Heart right ventricle (tissue), 16 donors: Measurements from ENCODE around the gene KCNN2. TPM values are rescaled to one million over a fixed set of nuclear protein-coding genes. Genes with fewer than 3 reads are reported as not detected.
A peak's percentile ranks its signal among the peaks of the same experiment; 100 is the strongest.

Source experiments
- ATAC-seq, 8 donors: fragments of 200-7000 bp; cut with Tn5 transposase; one replicate each; pipeline ENCODE4 v1.9.1; 2020; ENCODE audit warnings: mild to moderate bottlenecking in 8 of 8, moderate library complexity in 8 of 8, moderate number of reproducible peaks in 1 of 8
- DNase-seq, 2 donors: peaks; one replicate each; pipeline ENCODE4 v3.0.0-alpha.2; 2020
- H3K27ac ChIP-seq, 10 donors: fragments of 200-600 bp; sonication (generic) in 2 of 10; one replicate each; pipeline versions ENCODE4 v1.5.0 to v1.8.0; 2020 to 2022; ENCODE audit warnings: mild to moderate bottlenecking in 3 of 10
- H3K27me3 ChIP-seq, 7 donors: fragments of 200-600 bp; one replicate each; pipeline ENCODE4 v1.8.0; 2021 to 2022; ENCODE audit warnings: mild to moderate bottlenecking in 2 of 7
- H3K36me3 ChIP-seq, 9 donors: fragments of 200-600 bp; sonication (generic) in 1 of 9; one replicate each; pipeline versions ENCODE4 v1.5.0 to v1.8.0; 2020 to 2022; ENCODE audit warnings: mild to moderate bottlenecking in 2 of 9
- H3K4me1 ChIP-seq, 9 donors: fragments of 200-600 bp; sonication (generic) in 1 of 9; one replicate each; pipeline versions ENCODE4 v1.5.0 to v1.8.0; 2020 to 2022; ENCODE audit warnings: mild to moderate bottlenecking in 4 of 9
- H3K4me3 ChIP-seq, 10 donors: fragments of 200-600 bp; sonication (generic) in 2 of 10; one replicate each; pipeline versions ENCODE4 v1.5.0 to v1.8.0; 2020 to 2022; ENCODE audit warnings: mild to moderate bottlenecking in 7 of 10, moderate library complexity in 2 of 10
- H3K9me3 ChIP-seq, 11 donors: fragments of 200-600 bp in 10 of 11; sonication (generic) in 2 of 11; one replicate each; pipeline versions ENCODE4 v1.5.0 to v1.8.0; 2013 to 2022; ENCODE audit warnings: mild to moderate bottlenecking in 2 of 11, control low read depth in 1 of 11, moderate library complexity in 1 of 11
- WGBS, 2 donors: extraction: QIAGEN DNeasy Blood & Tissue Kit; methylation state at CpG; one replicate each; pipeline ENCODE4 v1.1.7; 2013; ENCODE audit warnings: inconsistent platforms in 1 of 2; 5-methylcytosine and 5-hydroxymethylcytosine counted together
- intact Hi-C, 10 donors: fragments of 100-400 bp; cut with DNase I; formaldehyde crosslinking; loops; one replicate each; pipeline versions ENCODE4 v1.11.1 to v1.14.2; 2022
- polyA plus RNA-seq, 2 donors: library from polyadenylated mRNA; stranded (reverse); fragments of 200-250 nt; gene quantifications; one replicate each; pipeline ENCODE4 v1.2.3, GENCODE V29; 2013
- total RNA-seq, 10 donors: library from RNA; stranded (reverse); fragmentation: NEBNext Ultra II Directional in 3 of 10; extraction: Animal tissue kit (Norgen Biotek cat#: 25700) in 3 of 10; gene quantifications; one replicate each; pipeline versions ENCODE4 v1.2.1 to v1.2.4, GENCODE V29; 2021 to 2023
- TF ChIP-seq, protein P1 (sequence below), 9 donors: fragments of 200-600 bp; sonication (generic) in 2 of 9; IDR thresholded peaks; one replicate each; pipeline versions ENCODE4 v1.5.0 to v1.8.0; 2021 to 2022; ENCODE audit warnings: antibody characterized with exemption in 9 of 9, mild to moderate bottlenecking in 5 of 9, moderate library complexity in 1 of 9
- donor health status: Arrhythmogenic right ventricular cardiomyopathy.
- donor health status: ischemic (EF 13 %, LVEDD 7.1; RV severe dilation, severe dysfunction).
- donor health status: healthy with polysubstance abuse.
- donor health status: DM: no; HTN: yes; CAD: no.
- donor health status: DM: no; HTN: no; CAD: no.
- donor health status: ischemic (EF 25% LVEDD 6.9; RV normal size, moderate dysfunction).
- donor health status: ischemic (EF 25% LVEDD 5.7; RV mildly dilated, moderate dysfunction).
- donor health status: healthy.
- donor health status: DM: yes; HTN: yes; CAD: no.
- donor health status: Ischemic cardiomyopathy.
- donor health status: ischemic (EF 35%, LVEDD 5.7; RV mildly dilated, moderate dysfunction).
- donor health status: nonischemic (EF 11% LVEDD 7.7; RV severe dilation, severe dysfunction).
- donor health status: DM: yes; HTN: yes; CAD: no.
- donor health status: PGD.
- donor health status: ischemic (EF 29% LVEDD 5.4; RV normal size, mild dysfunction).
- donor health status: nonischemic (EF 23%, LVEDD 6.1; RV moderate dilation, normal function).

KCNN2 gene
- total and polyA plus RNA-seq, 12 donors: 1.0 to 10.7 (median 7.6) TPM

- DNase-seq (peak in 1 of 2 donors; percentile 63), ATAC-seq (peak in 6 of 8 donors; percentile 34 to 93 (median 80))
- no peaks in the 10 kb centered on the region for H3K27me3 ChIP-seq
- 25 to 28% methylated on average over 3 of the region's 3 CpGs for WGBS, 2 donors
- H3K9me3 ChIP-seq: peaks cover 0 to 10% (median 0%) of the 10 kb centered on the region in 11 donors
- H3K4me1 ChIP-seq: peaks cover 0 to 12% (median 0%) of the 10 kb centered on the region in 9 donors
- TF ChIP-seq, protein P1, sequence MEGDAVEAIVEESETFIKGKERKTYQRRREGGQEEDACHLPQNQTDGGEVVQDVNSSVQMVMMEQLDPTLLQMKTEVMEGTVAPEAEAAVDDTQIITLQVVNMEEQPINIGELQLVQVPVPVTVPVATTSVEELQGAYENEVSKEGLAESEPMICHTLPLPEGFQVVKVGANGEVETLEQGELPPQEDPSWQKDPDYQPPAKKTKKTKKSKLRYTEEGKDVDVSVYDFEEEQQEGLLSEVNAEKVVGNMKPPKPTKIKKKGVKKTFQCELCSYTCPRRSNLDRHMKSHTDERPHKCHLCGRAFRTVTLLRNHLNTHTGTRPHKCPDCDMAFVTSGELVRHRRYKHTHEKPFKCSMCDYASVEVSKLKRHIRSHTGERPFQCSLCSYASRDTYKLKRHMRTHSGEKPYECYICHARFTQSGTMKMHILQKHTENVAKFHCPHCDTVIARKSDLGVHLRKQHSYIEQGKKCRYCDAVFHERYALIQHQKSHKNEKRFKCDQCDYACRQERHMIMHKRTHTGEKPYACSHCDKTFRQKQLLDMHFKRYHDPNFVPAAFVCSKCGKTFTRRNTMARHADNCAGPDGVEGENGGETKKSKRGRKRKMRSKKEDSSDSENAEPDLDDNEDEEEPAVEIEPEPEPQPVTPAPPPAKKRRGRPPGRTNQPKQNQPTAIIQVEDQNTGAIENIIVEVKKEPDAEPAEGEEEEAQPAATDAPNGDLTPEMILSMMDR (IDR thresholded peaks at IDR 0.05): no peak
- no peak overlapping the region for H3K4me3 ChIP-seq
- H3K36me3 ChIP-seq: no peaks in the 10 kb centered on the region
- intact Hi-C loops: no loop called here
- peak overlapping the region in 1 of 10 donors; percentile 25 for H3K27ac ChIP-seq
These were observed 36.3 kb upstream of the KCNN2 start for GRCh38 chr5:114325541-114325940.

DNA sequence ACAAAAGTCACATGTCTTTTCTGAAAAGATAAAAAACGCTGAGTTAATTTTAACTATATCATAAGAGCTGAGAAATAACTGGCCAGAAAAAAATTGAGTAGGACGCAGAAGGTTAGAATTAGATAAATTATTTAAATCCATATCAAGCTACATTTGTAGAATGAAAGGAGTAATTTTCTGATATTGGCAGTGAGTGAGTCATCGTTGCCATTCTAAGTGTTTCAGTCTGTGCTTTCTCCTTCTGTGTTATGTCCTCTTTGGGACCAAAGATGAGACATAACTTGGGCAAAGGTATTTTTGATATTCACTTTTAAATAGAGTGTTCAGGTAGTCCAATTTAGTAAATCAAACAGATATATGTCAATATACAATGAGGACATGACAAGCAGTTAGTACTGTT lies 34.4 kb upstream of the KCNN2 start:
- TF ChIP-seq, protein P1 (IDR thresholded peaks at IDR 0.05): no peak
- Histone ChIP-seq H3K36me3 (no peaks in the 10 kb centered on the region), H3K9me3 (peaks cover 0 to 10% (median 0%) of the 10 kb centered on the region in 11 donors), H3K27me3 (no peaks in the 10 kb centered on the region), H3K27ac (no peak overlapping the region), H3K4me1 (peaks cover 0 to 12% (median 0%) of the 10 kb centered on the region in 9 donors), H3K4me3 (no peak overlapping the region)
- intact Hi-C loops: no loop called here
- 46 to 49% methylated on average over 3 of the region's 3 CpGs for WGBS, 2 donors
- no peak for ATAC-seq
- DNase-seq: no peak

DNA sequence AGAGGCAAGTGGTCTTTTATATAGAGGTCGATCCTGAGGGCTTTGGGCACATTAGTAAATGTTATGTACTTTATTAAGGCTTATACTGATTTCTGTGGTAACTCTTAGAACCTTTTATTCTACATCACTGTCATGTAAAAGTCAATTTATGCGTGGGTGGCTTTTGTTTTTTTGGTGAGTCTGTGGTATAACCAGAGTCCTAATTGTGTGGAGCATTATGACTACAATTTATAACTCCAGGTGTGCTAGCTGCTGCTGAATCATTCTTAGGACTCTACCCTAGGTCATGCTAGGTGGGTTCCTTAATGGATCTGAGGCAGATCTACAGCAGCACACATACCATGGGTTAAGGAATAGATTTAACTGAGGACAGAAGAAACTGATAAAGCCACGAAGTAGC lies 33.9 kb upstream of the KCNN2 start:
- Histone ChIP-seq H3K4me1 (peaks cover 0 to 12% (median 0%) of the 10 kb centered on the region in 9 donors), H3K36me3 (no peaks in the 10 kb centered on the region), H3K4me3 (no peak overlapping the region), H3K27ac (no peak overlapping the region), H3K27me3 (no peaks in the 10 kb centered on the region), H3K9me3 (peaks cover 0 to 10% (median 0%) of the 10 kb centered on the region in 11 donors)
- ATAC-seq (no peak), DNase-seq (no peak)
- intact Hi-C loops: no loop called here
- TF ChIP-seq, protein P1 (IDR thresholded peaks at IDR 0.05): no peak
- WGBS, 2 donors: 82 to 85% methylated on average over 3 of the region's 3 CpGs

DNA sequence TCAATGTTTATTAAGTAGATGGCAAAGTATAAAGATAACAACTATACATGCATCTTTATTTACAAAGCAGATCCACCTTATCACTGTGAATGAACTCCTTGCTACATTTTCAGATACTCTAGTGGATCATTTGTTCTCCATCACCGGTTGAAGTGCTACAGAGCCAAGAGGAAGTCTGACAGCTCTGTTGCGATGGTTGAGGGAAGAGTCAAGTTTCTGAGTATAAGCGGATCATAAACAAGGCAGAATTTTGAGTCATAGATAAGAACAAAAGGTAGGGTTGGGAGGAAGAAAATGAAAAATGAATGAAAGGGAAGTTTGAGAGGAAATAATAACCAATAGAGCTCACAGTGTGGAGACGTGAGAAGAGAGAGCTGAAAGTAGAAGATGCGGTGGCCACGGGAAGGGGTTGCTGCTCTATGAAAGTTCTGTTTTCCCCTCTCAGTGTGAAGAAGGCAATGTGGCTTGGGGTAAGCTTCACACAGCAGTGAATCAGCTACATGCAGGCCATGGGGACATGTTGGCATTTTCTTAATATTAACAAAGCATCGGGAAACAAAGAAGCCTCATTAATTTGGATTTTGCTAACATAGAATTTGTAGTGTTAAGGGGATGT lies 30.8 kb upstream of the KCNN2 start:
- Histone ChIP-seq H3K4me1 (peaks cover 0 to 2% (median 0%) of the 10 kb centered on the region in 9 donors), H3K27ac (no peak overlapping the region), H3K9me3 (no peaks in the 10 kb centered on the region), H3K36me3 (no peaks in the 10 kb centered on the region), H3K4me3 (no peak overlapping the region), H3K27me3 (no peaks in the 10 kb centered on the region)
- intact Hi-C loops: loop anchor here in 1 of 10 donors (5.0 kb wide), 1 partner anchor 639 kb away; no protein-coding TSS in a partner anchor
- 85 to 90% methylated on average over 7 of the region's 7 CpGs for WGBS, 2 donors
- TF ChIP-seq, protein P1 (IDR thresholded peaks at IDR 0.05): no peak
- ATAC-seq (no peak), DNase-seq (no peak)
